Measurements from ENCODE around the gene HNF1A.

- TF ChIP-seq CTCF (IDR thresholded peaks at IDR 0.05) (no peak), POLR2A (IDR thresholded peaks at IDR 0.05) (no peak)
These were observed 45.3 kb upstream of the HNF1A start for GRCh38 chr12:120932956-120933526.

Data from uterus (tissue), 2 donors.